Trophoblast cell (in vitro differentiated cells and primary cell): ENCODE data around the gene ACTR3C.

Source experiments
- DNase-seq, 2 donors: peaks; one replicate each; pipeline ENCODE4 v3.0.0-alpha.2; 2016
- H2AFZ ChIP-seq: 2 replicates; pipeline ENCODE4 v1.6.1; 2013; ENCODE audit warnings: low read length, moderate library complexity, mild to moderate bottlenecking; ENCODE audit not compliant: insufficient read depth, poor library complexity
- H2AK5ac ChIP-seq: 2 replicates; pipeline ENCODE4 v1.6.1; 2013; ENCODE audit warnings: mild to moderate bottlenecking, low read length
- H2BK120ac ChIP-seq: 2 replicates; pipeline ENCODE4 v1.6.1; 2013; ENCODE audit warnings: low read length, mild to moderate bottlenecking, moderate library complexity; ENCODE audit not compliant: insufficient read depth, poor library complexity
- H2BK12ac ChIP-seq: 2 replicates; pipeline ENCODE4 v1.6.1; 2013; ENCODE audit warnings: mild to moderate bottlenecking, low read length, moderate library complexity
- H2BK5ac ChIP-seq: 2 replicates; pipeline ENCODE4 v1.6.1; 2013; ENCODE audit warnings: low read length, low read depth, moderate library complexity, mild to moderate bottlenecking; ENCODE audit not compliant: poor library complexity
- H3K14ac ChIP-seq: 2 replicates; pipeline ENCODE4 v1.6.1; 2013; ENCODE audit warnings: mild to moderate bottlenecking, low read length
- H3K18ac ChIP-seq: 2 replicates; pipeline ENCODE4 v1.6.1; 2013; ENCODE audit warnings: mild to moderate bottlenecking, low read length
- H3K23ac ChIP-seq: 2 replicates; pipeline ENCODE4 v1.6.1; 2013; ENCODE audit warnings: low read length
- H3K27ac ChIP-seq: 2 replicates; pipeline ENCODE4 v1.5.1; 2013; ENCODE audit warnings: low read depth, mild to moderate bottlenecking, inconsistent platforms, low read length, moderate library complexity
- H3K27me3 ChIP-seq: 2 replicates; pipeline ENCODE4 v1.6.1; 2013; ENCODE audit warnings: inconsistent platforms, mild to moderate bottlenecking, low read length, moderate library complexity; ENCODE audit not compliant: insufficient read depth
- H3K36me3 ChIP-seq, 2 experiments: 1 replicate in 1 of 2; 2 replicates in 1 of 2; pipeline ENCODE4 v1.6.1; 2013; ENCODE audit warnings: low read length in 2 of 2, mild to moderate bottlenecking in 2 of 2, moderate library complexity in 1 of 2; ENCODE audit not compliant: insufficient read depth in 2 of 2, control insufficient read depth in 1 of 2
- H3K4ac ChIP-seq: 2 replicates; pipeline ENCODE4 v1.6.1; 2013; ENCODE audit warnings: low read depth, mild to moderate bottlenecking, low read length, moderate library complexity
- H3K4me1 ChIP-seq, 2 experiments: 1 replicate in 1 of 2; 2 replicates in 1 of 2; pipeline ENCODE4 v1.6.1; 2013; ENCODE audit warnings: low read length in 2 of 2, mild to moderate bottlenecking in 2 of 2, moderate library complexity in 1 of 2; ENCODE audit not compliant: insufficient read depth in 2 of 2, control insufficient read depth in 1 of 2
- H3K4me2 ChIP-seq: 2 replicates; pipeline ENCODE4 v1.6.1; 2013; ENCODE audit warnings: inconsistent platforms, mild to moderate bottlenecking, low read length, moderate library complexity
- H3K4me3 ChIP-seq: 2 replicates; pipeline ENCODE4 v1.5.1; 2013; ENCODE audit warnings: mild to moderate bottlenecking, low read depth, low read length, inconsistent platforms
- H3K79me1 ChIP-seq: one replicate; pipeline ENCODE4 v1.6.1; 2013; ENCODE audit warnings: low read length
- H3K79me2 ChIP-seq: 2 replicates; pipeline ENCODE4 v1.6.1; 2013; ENCODE audit warnings: low read length, mild to moderate bottlenecking; ENCODE audit not compliant: control insufficient read depth, insufficient read depth, poor library complexity
- H3K9ac ChIP-seq: 2 replicates; pipeline ENCODE4 v1.6.1; 2013; ENCODE audit warnings: mild to moderate bottlenecking, low read length
- H3K9me3 ChIP-seq: 2 replicates; pipeline ENCODE4 v1.6.1; 2013; ENCODE audit warnings: low read depth, mild to moderate bottlenecking, control low read depth, inconsistent platforms, low read length; ENCODE audit not compliant: insufficient read depth
- H4K12ac ChIP-seq: 2 replicates; pipeline ENCODE4 v1.6.1; 2013; ENCODE audit warnings: low read depth, mild to moderate bottlenecking, low read length, moderate library complexity
- H4K8ac ChIP-seq: 2 replicates; pipeline ENCODE4 v1.6.1; 2013; ENCODE audit warnings: low read depth, mild to moderate bottlenecking, low read length, moderate library complexity
- H4K91ac ChIP-seq: one replicate; pipeline ENCODE4 v1.6.1; 2013; ENCODE audit warnings: low read depth, mild to moderate bottlenecking, low read length, moderate library complexity
- WGBS: extraction: QIAGEN DNeasy Blood & Tissue Kit; methylation state at CpG from one replicate; pipeline ENCODE4 v1.1.7; 2013; ENCODE audit warnings: missing lambda C conversion rate; ENCODE audit not compliant: insufficient read length, insufficient coverage; ENCODE audit errors: extremely low coverage; 5-methylcytosine and 5-hydroxymethylcytosine counted together

Gene ACTR3C

DNA sequence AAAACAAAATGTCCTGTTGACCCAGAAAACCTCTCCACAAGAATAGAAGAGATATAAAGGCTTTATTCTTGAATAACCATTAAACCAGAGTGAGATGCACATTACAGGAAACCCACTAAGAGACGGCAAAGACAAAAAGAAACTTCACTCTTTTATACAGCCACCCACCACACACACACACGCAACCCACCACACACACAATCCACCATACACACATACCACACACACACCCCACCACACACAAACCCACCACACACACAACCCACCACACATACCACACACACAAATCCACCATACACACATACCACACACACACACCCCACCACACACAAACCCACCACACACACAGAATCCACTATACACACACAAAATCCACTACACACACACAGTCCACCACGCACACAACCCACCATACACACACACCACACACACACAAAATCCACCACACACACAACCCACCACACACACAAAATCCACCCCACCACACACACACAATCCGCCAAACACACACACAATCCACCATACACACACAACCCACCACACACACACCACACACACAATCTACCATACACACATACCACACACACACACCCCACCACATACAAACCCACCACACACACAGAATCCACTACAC, 35.8 kb upstream of the ACTR3C start:
- Histone ChIP-seq H2BK12ac (peak overlapping the region; percentile 37), H2AK5ac (peak overlapping the region; percentile 21), H3K18ac (peak overlapping the region; percentile 34), H3K27me3 (no peaks in the 10 kb centered on the region), H3K79me2 (no peaks in the 10 kb centered on the region), H3K79me1 (peaks cover 22% of the 10 kb centered on the region), H3K4me2 (no peak overlapping the region), H4K91ac (peak overlapping the region; percentile 23), H3K36me3 (no peaks in the 10 kb centered on the region), H2BK5ac (no peak overlapping the region), H2BK120ac (no peak overlapping the region), H3K4me3 (no peak overlapping the region), H3K4me1 (peaks cover 11 to 21% of the 10 kb centered on the region in 2 experiments), H3K23ac (no peak overlapping the region), H3K9me3 (peaks cover 8% of the 10 kb centered on the region), H3K4ac (no peak overlapping the region), H3K14ac (peak overlapping the region; percentile 10), H4K8ac (no peak overlapping the region), H2AFZ (no peak overlapping the region), H3K9ac (no peak overlapping the region), H3K27ac (no peak overlapping the region), H4K12ac (no peak overlapping the region)
- no peak for DNase-seq
- 100% methylated on average over 3 of the region's 4 CpGs for WGBS

- Histone ChIP-seq H3K9me3 (peaks cover 8% of the 10 kb centered on the region), H3K4me1 (peaks cover 11 to 21% of the 10 kb centered on the region in 2 experiments)
- no CpG with 5 or more reads among the region's 4 CpGs for WGBS
Observed at GRCh38 chr7:150358433-150358832, 35.1 kb upstream of the ACTR3C start.

DNA sequence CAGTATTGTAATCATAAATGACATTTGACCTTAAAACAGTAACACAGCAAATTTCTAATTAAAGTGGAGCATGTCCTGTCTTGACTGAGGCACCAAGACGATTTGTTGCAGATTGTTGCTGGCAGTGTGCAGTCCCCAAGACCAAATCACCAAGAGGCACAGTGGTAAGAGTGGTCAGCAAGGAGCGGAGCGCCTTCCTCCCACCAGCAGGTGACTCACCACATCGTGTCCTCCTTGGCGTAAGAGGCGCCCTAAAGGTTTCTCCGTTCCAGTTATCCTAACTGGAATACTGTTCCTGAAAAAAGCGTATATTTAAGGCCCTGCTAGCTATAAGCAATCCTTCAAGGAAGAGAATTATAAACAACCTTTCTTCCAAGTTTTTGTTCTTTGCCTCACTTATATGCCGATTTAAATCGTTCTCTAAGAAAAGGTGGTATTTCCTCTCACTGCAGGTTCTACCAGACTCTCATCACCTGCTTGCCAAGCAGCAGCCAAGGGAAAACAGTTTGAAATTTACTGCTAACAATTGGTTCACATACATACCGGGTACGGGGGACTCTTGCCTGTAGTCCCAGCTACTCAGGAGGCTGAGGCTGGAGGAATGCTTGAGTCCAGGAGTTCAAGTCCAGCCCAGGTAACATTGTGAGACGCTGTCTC, 34.6 kb upstream of the ACTR3C start:
- Histone ChIP-seq H3K23ac (no peak overlapping the region), H3K9me3 (peaks cover 8% of the 10 kb centered on the region), H3K27ac (no peak overlapping the region), H2AK5ac (no peak overlapping the region), H3K18ac (no peak overlapping the region), H4K8ac (no peak overlapping the region), H2BK12ac (peak overlapping the region; percentile 47), H3K4me1 (peaks cover 11 to 18% of the 10 kb centered on the region in 2 experiments), H2BK120ac (no peak overlapping the region), H3K36me3 (no peaks in the 10 kb centered on the region), H3K4ac (no peak overlapping the region), H3K79me2 (no peaks in the 10 kb centered on the region), H3K14ac (no peak overlapping the region), H2AFZ (no peak overlapping the region), H3K9ac (no peak overlapping the region), H4K91ac (no peak overlapping the region), H3K27me3 (no peaks in the 10 kb centered on the region), H4K12ac (no peak overlapping the region), H3K4me3 (no peak overlapping the region), H3K4me2 (no peak overlapping the region), H2BK5ac (no peak overlapping the region), H3K79me1 (peaks cover 17% of the 10 kb centered on the region)
- WGBS, result no CpG with 5 or more reads among the region's 13 CpGs
- DNase-seq, result peak in 1 of 2 donors; percentile 40

More at GRCh38 chr7:150358433-150358832, 35.1 kb upstream of the ACTR3C start:
- no peak overlapping the region for H3K4me3 ChIP-seq
- H3K23ac ChIP-seq, result no peak overlapping the region
- H2BK5ac ChIP-seq, result no peak overlapping the region
- no peak overlapping the region for H3K4ac ChIP-seq
- no peak overlapping the region for H2BK12ac ChIP-seq
- no peaks in the 10 kb centered on the region for H3K79me2 ChIP-seq
- no peak overlapping the region for H4K12ac ChIP-seq
- H2BK120ac ChIP-seq, result no peak overlapping the region
- no peak overlapping the region for H3K14ac ChIP-seq
- H4K91ac ChIP-seq, result no peak overlapping the region
- DNase-seq, result no peak
- H4K8ac ChIP-seq, result no peak overlapping the region
- H3K27me3 ChIP-seq, result no peaks in the 10 kb centered on the region
- no peak overlapping the region for H3K9ac ChIP-seq
- H3K79me1 ChIP-seq, result peaks cover 19% of the 10 kb centered on the region
- H3K27ac ChIP-seq, result no peak overlapping the region
- H3K36me3 ChIP-seq, result no peaks in the 10 kb centered on the region
- no peak overlapping the region for H3K18ac ChIP-seq
- no peak overlapping the region for H2AK5ac ChIP-seq
- H3K4me2 ChIP-seq, result no peak overlapping the region
- no peak overlapping the region for H2AFZ ChIP-seq

DNA sequence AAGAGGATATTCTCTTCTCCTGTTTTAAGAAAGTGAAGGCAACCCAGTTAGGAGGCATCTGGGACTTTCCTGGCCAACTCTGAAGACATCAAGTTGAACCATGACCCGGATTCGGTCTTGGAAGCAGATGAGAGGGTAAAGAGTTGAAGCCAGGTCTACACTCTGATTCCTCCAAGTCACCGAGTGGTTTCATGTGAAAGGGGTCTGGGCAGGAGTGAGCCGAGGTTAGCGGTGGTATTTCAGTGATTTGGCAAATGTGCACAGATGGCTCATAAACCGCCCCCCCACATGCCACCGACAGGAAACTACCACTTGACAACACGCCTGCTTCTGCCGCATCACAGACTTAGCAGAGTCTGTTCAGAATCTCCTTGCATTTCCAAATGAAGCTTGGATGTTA, 33.9 kb upstream of the ACTR3C start:
- Histone ChIP-seq H4K8ac (peak overlapping the region; percentile 34), H2AFZ (no peak overlapping the region)
- WGBS, result no CpG with 5 or more reads among the region's 9 CpGs

More for the DNA sequence above, 33.9 kb upstream of the ACTR3C start:
- Histone ChIP-seq H2BK120ac (peak overlapping the region; percentile 54), H4K91ac (peak overlapping the region; percentile 71), H3K18ac (peak overlapping the region; percentile 77), H2BK12ac (peak overlapping the region; percentile 93), H3K4me1 (peaks cover 11 to 16% of the 10 kb centered on the region in 2 experiments), H3K27me3 (no peaks in the 10 kb centered on the region), H3K9me3 (peaks cover 8% of the 10 kb centered on the region), H3K4ac (no peak overlapping the region), H3K36me3 (no peaks in the 10 kb centered on the region), H3K14ac (peak overlapping the region; percentile 36), H2BK5ac (no peak overlapping the region), H3K9ac (no peak overlapping the region), H2AK5ac (peak overlapping the region; percentile 7), H3K79me1 (peaks cover 15% of the 10 kb centered on the region), H4K12ac (no peak overlapping the region), H3K27ac (no peak overlapping the region), H3K4me2 (no peak overlapping the region), H3K23ac (no peak overlapping the region), H3K79me2 (no peaks in the 10 kb centered on the region), H3K4me3 (no peak overlapping the region)
- peak in 1 of 2 donors; percentile 42 for DNase-seq
